PC-3 (cell line): ENCODE measurements around the gene HDHD5.

Source experiments
- CTCF ChIP-seq: fragments of 300-600 bp; sonication (generic); conservative IDR thresholded peaks from 2 replicates; pipeline ENCODE4 v1.5.1; 2017; ENCODE audit warnings: antibody characterized with exemption, low read depth, mild to moderate bottlenecking, low read length
- EZH2 ChIP-seq: fragments of 300-600 bp; sonication (generic); IDR thresholded peaks from one replicate; pipeline ENCODE4 v1.6.1; 2017; ENCODE audit warnings: antibody characterized with exemption, mild to moderate bottlenecking, low read length; ENCODE audit not compliant: unreplicated experiment

- TF ChIP-seq CTCF (no peak), EZH2 (no peak)
Measured at GRCh38 chr22:17152971-17153370, 6.1 kb downstream of the HDHD5 start.
